Activated T-cell treated with anti-CD3 and anti-CD28 coated beads, Interleukin-2, amount 50 U/mL, for 24 hours (primary cell): ENCODE results near the gene SEC14L3.

Source experiments
- DNase-seq: peaks from one replicate; pipeline ENCODE4 v3.0.0-alpha.2; 2020
- H3K27ac Mint-ChIP-seq: 2 replicates; pipeline ENCODE4 v1.8.0; 2020; ENCODE audit warnings: mild to moderate bottlenecking, mixed read lengths
- H3K27me3 Mint-ChIP-seq: 2 replicates; pipeline ENCODE4 v1.8.0; 2020; ENCODE audit warnings: mixed read lengths
- H3K36me3 Mint-ChIP-seq: 2 replicates; pipeline ENCODE4 v1.8.0; 2020; ENCODE audit warnings: low read depth, mixed read lengths
- H3K4me1 Mint-ChIP-seq: 2 replicates; pipeline ENCODE4 v1.8.0; 2020; ENCODE audit warnings: low read depth, mixed read lengths
- H3K4me3 Mint-ChIP-seq: 2 replicates; pipeline ENCODE4 v1.8.0; 2020; ENCODE audit warnings: mild to moderate bottlenecking, moderate library complexity, mixed read lengths
- H3K9me3 Mint-ChIP-seq: 2 replicates; pipeline ENCODE4 v1.8.0; 2020; ENCODE audit warnings: mixed read lengths

SEC14L3 gene

DNA sequence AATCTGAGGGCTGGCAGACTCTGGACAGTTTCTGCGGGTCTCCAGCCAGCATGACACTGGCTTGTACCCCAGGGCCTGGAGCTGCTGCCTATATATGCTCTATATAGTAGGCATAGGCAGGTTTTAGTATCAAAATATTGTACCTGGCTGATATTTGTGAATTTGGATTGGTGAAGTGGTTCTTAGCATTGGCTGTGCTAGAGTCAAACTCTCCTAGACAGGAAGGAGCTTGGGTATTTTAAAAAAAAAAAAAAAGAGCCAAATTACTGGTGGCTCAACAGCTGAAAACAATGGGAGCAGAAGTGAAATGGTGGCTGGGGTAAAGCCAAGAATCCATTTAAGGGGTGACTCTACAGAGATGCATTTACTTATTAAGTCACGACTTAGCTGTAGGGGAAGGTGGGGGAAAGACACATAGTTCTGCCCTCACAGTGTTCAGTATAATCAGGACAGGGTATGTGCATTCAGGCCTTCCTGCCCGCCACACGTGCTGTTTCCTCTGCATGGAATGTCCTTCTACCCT is 57.2 kb downstream of the SEC14L3 start:
- DNase-seq = no peak
- Mint-ChIP-seq H3K9me3 (no peaks in the 10 kb centered on the region), H3K27ac (peak overlapping the region; percentile 85), H3K4me1 (peaks cover 40% of the 10 kb centered on the region), H3K27me3 (no peaks in the 10 kb centered on the region), H3K36me3 (peaks cover 97% of the 10 kb centered on the region), H3K4me3 (no peak overlapping the region)

DNA sequence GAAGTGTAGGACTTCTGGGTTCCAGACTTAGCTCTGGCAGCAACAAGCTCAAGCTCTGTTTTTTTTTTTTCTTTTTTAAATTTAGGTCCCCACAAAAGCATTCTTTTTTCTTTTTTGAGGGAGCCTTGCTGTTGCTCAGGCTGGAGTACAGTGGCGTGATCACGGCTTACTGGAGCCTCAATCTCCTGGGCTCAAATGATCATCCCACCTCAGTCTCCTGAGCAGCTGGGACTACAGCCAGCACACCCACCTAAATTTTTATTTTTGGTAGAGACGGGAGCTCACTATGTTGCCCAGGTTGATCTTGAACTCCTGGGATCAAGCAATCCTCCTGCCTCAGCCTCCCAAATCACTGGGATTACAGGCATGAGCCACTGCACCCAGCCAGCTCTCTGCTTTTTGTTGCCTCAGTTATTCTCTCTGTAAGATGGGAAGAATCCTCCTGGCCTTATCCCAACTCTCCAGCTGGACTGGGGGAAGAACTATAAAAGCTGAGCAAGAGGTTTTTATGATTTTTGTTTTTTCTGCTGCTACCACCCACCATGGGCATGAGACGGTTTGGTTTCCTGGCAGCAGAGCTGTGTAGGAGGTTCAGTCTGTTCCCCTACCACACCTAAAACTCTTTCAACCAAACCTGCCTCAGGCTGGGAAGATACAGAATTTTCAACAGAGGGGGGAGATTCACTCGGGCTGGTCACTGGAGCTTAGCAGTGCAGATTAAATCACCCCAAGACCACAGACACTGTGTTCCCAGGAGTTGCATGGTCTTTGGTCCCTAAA is 57.9 kb downstream of the SEC14L3 start:
- Mint-ChIP-seq H3K27ac (peak overlapping the region; percentile 85), H3K4me3 (peak overlapping the region; percentile 21), H3K27me3 (no peaks in the 10 kb centered on the region), H3K4me1 (peaks cover 39% of the 10 kb centered on the region), H3K9me3 (no peaks in the 10 kb centered on the region), H3K36me3 (peaks cover 97% of the 10 kb centered on the region)
- no peak for DNase-seq

DNA sequence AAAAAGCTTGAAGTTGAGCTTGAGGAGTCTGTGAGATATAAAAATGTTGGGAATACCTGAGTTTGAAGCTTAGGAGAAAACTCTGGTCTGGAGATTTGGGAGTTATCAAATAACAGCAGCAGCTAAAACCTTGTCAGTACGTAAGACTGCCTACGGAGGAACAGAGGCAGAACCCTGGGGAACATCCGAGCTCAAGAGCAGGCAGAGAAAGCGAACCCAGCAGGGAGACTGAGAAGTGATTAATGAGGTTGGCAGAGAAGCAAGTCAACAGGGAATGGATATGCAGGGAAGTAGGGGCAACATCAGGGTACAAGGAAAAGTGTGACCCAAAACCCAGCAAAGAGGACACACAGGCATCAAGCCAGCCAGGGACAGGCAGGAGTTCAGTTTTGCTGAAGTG is 58.8 kb downstream of the SEC14L3 start:
- H3K4me3 Mint-ChIP-seq = no peak overlapping the region
- no peak for DNase-seq
- no peaks in the 10 kb centered on the region for H3K9me3 Mint-ChIP-seq
- peak overlapping the region; percentile 85 for H3K27ac Mint-ChIP-seq
- peaks cover 45% of the 10 kb centered on the region for H3K4me1 Mint-ChIP-seq
- peaks cover 96% of the 10 kb centered on the region for H3K36me3 Mint-ChIP-seq
- H3K27me3 Mint-ChIP-seq = no peaks in the 10 kb centered on the region

DNA sequence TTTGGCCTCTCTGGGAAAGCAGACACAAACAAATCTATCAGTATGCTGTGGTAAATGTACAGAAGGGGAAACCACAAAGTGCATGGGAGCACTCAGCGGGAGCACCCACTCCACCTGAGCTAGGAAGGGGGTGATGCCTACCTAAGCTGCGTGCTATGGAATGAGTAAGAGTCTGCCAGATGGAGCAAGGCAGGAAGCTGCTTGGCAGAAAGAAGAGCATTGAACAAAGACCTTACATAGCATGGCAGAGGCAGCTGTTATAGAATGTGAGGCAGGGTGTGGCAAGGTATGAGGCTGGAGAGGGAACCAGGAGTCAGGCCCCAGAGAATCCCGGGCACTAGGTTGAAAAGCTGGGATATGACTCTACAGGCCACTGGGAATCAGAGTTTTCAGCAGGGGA is 60.0 kb downstream of the SEC14L3 start:
- no peak overlapping the region for H3K4me3 Mint-ChIP-seq
- no peaks in the 10 kb centered on the region for H3K27me3 Mint-ChIP-seq
- no peaks in the 10 kb centered on the region for H3K9me3 Mint-ChIP-seq
- DNase-seq = no peak
- peaks cover 93% of the 10 kb centered on the region for H3K36me3 Mint-ChIP-seq
- H3K4me1 Mint-ChIP-seq = peaks cover 44% of the 10 kb centered on the region
- no peak overlapping the region for H3K27ac Mint-ChIP-seq
